ENCODE data around the gene UMODL1. TPM values are rescaled to one million over a fixed set of nuclear protein-coding genes. Genes with fewer than 3 reads are reported as not detected.
A peak's percentile ranks its signal among the peaks of the same experiment; 100 is the strongest.

UMODL1 gene
- total RNA-seq, 6 experiments from 2014 or later: 0.06 to 1.2 (median 0.75) TPM; not detected in 2

DNA sequence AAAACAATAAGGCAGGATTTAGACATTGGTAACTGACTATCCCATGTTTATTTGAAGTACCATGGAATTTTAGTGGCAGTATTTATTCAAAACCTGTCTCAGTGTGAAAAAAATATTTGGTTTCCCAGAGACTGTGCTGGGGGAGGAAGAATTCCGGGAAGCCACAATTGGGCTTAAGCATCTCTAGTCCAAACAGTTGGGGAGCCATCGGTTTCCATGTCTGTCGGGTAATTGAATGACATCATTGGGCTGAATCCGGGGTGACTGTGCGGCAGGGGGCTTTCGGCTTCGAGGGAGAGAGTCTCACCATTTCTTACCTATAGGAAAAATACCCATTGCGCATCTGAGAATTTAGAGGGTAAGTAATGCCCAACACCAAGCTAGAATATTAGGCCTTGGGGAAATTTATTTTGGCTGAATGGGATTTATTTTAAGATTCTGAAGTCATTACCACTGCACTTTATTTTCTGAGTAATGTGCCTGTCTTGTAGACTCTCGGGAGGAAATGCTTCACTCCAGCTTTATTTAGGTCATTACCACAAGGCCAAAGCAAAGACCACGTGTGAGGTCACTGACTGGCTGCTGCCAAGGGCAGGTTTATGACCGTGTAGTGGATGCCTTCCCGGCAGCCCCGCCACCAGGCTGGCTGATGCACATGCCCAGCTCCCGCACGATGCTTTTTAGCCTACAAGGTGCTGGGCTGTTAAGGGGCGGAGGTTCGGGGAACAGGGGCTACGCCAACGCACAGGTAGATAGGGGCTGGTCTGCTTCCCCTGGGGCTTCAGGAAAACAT lies 23.1 kb upstream of the UMODL1 start:
- DNase-seq (no peak), ATAC-seq (peak; percentile 47 to 78 (median 65))
- no peak overlapping the region for H3K27ac ChIP-seq
- 63% methylated on average over 8 of the region's 19 CpGs for WGBS (ENCODE audit: insufficient coverage, low coverage, low lambda C conversion rate, missing lambda C conversion rate)
- H3K36me3 ChIP-seq: no peaks in the 10 kb centered on the region
- H3K27me3 ChIP-seq: no peaks in the 10 kb centered on the region
- no peak for TF ChIP-seq POLR2A (IDR thresholded peaks at IDR 0.05)
- TF ChIP-seq, protein P1, sequence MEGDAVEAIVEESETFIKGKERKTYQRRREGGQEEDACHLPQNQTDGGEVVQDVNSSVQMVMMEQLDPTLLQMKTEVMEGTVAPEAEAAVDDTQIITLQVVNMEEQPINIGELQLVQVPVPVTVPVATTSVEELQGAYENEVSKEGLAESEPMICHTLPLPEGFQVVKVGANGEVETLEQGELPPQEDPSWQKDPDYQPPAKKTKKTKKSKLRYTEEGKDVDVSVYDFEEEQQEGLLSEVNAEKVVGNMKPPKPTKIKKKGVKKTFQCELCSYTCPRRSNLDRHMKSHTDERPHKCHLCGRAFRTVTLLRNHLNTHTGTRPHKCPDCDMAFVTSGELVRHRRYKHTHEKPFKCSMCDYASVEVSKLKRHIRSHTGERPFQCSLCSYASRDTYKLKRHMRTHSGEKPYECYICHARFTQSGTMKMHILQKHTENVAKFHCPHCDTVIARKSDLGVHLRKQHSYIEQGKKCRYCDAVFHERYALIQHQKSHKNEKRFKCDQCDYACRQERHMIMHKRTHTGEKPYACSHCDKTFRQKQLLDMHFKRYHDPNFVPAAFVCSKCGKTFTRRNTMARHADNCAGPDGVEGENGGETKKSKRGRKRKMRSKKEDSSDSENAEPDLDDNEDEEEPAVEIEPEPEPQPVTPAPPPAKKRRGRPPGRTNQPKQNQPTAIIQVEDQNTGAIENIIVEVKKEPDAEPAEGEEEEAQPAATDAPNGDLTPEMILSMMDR (IDR thresholded peaks at IDR 0.05): peak in 1 of 4 donors; percentile 4
- no peaks in the 10 kb centered on the region for H3K9me3 ChIP-seq
- no peak overlapping the region for H3K4me3 ChIP-seq
- H3K4me1 ChIP-seq: no peaks in the 10 kb centered on the region
- intact Hi-C loops (cut with DNase I): no loop called here

DNA sequence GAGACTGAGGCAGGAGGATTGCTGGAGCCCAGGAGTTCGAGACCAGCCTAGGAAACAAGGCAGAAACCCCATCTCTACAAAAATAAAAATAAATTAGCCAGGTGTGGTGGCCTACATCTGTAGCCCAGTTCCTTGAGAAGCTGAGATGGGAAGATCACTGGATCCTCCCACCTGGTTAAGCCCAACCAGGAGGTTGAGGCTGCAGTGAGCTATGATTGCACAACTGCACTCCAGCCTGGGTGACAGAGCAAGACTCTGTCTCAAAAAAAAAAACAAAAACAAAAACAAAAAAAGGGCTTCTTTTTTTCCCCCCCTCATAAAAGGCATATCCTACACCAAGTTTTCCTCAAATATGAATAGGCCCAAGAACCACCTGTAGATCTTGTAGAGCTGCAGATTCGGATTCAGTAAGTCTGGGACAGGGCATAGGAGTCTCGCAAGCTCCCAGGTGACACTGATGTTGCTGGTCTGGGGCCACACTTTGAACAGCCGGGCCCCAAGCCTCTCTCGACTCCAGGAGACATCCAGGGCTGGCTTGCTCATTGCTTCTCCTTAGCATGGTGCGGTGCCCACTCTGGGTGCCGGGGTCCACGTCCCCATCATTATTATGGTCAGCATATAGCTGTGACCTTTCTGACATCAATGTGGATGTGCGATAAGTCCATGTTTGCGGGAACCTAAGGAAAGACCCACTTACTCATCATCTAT lies 22.1 kb upstream of the UMODL1 start:
- no peaks in the 10 kb centered on the region for H3K27me3 ChIP-seq
- no peaks in the 10 kb centered on the region for H3K36me3 ChIP-seq
- ATAC-seq (no peak), DNase-seq (no peak)
- H3K27ac ChIP-seq: no peak overlapping the region
- H3K9me3 ChIP-seq: no peaks in the 10 kb centered on the region
- TF ChIP-seq POLR2A (IDR thresholded peaks at IDR 0.05): no peak
- TF ChIP-seq, protein P1 (IDR thresholded peaks at IDR 0.05): no peak
- 94% methylated on average over 3 of the region's 10 CpGs for WGBS (ENCODE audit: insufficient coverage, low coverage, low lambda C conversion rate, missing lambda C conversion rate)
- H3K4me3 ChIP-seq: no peak overlapping the region
- H3K4me1 ChIP-seq: no peaks in the 10 kb centered on the region
- intact Hi-C loops (cut with DNase I): no loop called here

DNA sequence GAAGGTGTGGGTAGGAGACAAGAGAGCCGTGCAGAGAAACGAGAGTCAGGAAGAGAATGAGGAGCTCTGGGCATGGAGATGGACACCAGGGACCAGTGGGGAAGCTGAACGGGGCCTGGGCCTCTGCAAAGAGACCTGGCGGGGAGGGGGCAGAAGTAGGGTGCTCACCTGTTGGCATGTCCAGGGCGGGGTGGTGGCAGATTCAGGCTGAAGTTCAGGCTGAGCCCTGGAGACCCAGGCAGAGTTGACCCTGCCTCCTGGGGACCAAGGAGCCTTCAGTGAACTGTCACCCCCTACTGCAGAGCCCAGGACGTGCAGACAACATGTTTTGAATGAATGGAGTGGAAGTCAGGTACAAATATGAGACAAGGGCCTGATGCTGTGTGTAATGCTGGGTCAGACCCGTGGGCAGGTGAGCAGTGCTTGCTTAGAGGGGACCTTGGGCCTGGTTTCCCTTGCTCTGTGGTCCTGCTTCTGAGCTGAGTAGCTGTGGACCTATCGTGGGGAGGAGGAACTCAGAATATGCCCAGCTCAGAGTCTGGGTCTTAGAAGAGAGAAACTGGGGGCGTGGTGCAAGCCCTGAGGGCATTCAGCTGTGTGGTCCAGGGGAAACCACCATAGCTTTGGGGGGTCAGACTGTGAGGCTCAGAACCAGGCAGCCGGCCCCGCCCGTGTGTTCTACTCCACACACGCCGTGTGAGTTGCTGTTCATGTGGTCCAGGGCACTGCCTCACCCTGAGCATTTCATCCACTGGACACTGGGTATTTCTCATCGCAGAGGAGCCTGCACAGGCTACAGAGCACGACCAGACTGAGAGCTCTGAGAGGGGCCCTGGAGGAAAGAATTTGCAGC lies 21.3 kb upstream of the UMODL1 start:
- ATAC-seq (peak in 1 of 4 donors; percentile 11), DNase-seq (no peak)
- Histone ChIP-seq H3K27ac (no peak overlapping the region), H3K4me1 (no peaks in the 10 kb centered on the region), H3K9me3 (no peaks in the 10 kb centered on the region), H3K36me3 (no peaks in the 10 kb centered on the region), H3K4me3 (no peak overlapping the region), H3K27me3 (no peaks in the 10 kb centered on the region)
- no peak for TF ChIP-seq POLR2A (IDR thresholded peaks at IDR 0.05)
- TF ChIP-seq, protein P1 (IDR thresholded peaks at IDR 0.05): no peak
- intact Hi-C loops (cut with DNase I): no loop called here
- WGBS (ENCODE audit: insufficient coverage, low coverage, low lambda C conversion rate, missing lambda C conversion rate): 88% methylated on average over 6 of the region's 16 CpGs

DNA sequence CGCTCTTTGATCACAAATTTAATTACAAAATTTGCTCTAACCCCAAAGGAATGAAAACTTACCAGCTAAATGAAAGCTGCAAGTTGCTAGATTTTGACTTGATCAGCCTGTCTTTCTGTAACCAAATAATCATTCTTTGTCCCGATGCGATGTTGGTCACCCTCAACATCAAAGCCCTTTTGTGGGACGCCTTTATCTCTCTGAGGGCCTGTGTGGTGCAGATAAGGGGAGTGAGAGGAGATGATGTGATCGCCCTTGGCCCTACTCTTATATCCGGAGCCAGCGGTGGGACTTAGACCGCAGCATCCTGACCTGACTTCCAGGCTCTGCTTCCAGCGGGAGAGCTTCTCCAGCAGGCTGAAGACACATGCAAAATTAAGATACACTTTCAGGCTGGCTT lies 19.3 kb upstream of the UMODL1 start:
- Histone ChIP-seq H3K27ac (no peak overlapping the region), H3K27me3 (no peaks in the 10 kb centered on the region), H3K36me3 (no peaks in the 10 kb centered on the region), H3K4me3 (no peak overlapping the region), H3K9me3 (no peaks in the 10 kb centered on the region), H3K4me1 (peaks cover 0 to 9% (median 4%) of the 10 kb centered on the region in 4 donors)
- TF ChIP-seq, protein P1 (IDR thresholded peaks at IDR 0.05): no peak
- TF ChIP-seq POLR2A (IDR thresholded peaks at IDR 0.05): no peak
- 43% methylated on average over 7 of the region's 9 CpGs for WGBS (ENCODE audit: insufficient coverage, low coverage, low lambda C conversion rate, missing lambda C conversion rate)
- ATAC-seq (peak in 1 of 4 donors; percentile 52), DNase-seq (no peak)
- intact Hi-C loops (cut with DNase I): no loop called here
